Measurements from ENCODE around the gene FOXA3. TPM values are rescaled to one million over a fixed set of nuclear protein-coding genes. Genes with fewer than 3 reads are reported as not detected.
A peak's percentile ranks its signal among the peaks of the same experiment; 100 is the strongest.

Gene FOXA3
- total and polyA plus RNA-seq, 2 of the 4 experiments (the other 2 are of a cell fraction), result not detected

DNA sequence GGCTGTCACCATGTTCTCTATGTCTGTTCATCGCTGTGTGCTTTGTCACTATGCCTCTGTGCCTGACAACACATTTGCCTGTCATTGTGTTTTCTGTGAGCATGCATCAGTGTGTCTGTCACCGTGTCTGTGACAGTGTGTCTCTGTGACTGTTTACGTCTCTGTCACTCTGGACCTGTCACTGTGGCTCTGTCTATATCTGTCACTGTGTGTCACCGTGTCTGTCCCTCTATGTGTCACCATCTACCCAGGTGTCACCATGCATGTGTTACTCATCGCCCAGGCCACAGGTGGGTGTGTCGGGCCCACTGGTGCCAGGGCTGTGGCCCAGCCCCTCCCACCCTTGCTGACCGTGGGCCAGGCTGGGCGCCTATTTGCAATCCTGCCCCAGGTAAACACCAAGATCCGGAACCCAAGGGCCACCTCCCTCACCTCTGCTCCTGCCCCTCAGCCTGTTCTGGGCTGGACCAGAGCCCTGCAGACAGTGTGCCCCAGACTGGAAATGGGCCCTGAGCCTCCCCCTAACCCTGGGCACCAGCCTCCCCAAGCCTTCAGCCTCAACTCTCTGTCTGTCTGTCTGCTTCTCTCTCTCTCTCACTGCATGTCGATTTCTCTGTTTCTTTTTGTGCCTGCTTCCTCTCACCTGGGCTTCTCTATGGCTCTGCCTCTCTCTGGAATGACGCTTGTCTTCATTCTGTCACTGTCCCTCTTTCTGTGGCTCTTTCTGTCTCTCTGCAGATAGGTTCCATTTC, 14.1 kb downstream of the FOXA3 start:
- no peak overlapping the region for H2BK20ac ChIP-seq (ENCODE audit: low read depth, low read length)
- no peak overlapping the region for H3K9ac ChIP-seq (ENCODE audit: low read depth, low read length)
- ATAC-seq (ENCODE audit: low read depth), result no peak
- H2AK9ac ChIP-seq (replicated peaks; ENCODE audit: low read depth, low read length, poor library complexity), result no peak overlapping the region
- no peak overlapping the region for H4K91ac ChIP-seq (ENCODE audit: insufficient read depth, low read depth, low read length)
- dilution Hi-C loops (cut with HindIII; ENCODE audit: low sequenced_read_pairs, unreplicated experiment) (no loop called here), intact Hi-C loops (cut with micrococcal nuclease) (no loop called here), in situ Hi-C loops (cut with MboI; ENCODE audit: low sequenced_read_pairs) (no loop called here)
- no peak overlapping the region for H3K23ac ChIP-seq (ENCODE audit: low read depth, low read length)
- POLR2A ChIA-PET (ENCODE audit: unreplicated experiment), result no interaction called here
- H3K4me2 ChIP-seq (ENCODE audit: low read depth, low read length), result no peak overlapping the region
- H4K20me1 ChIP-seq (ENCODE audit: insufficient read depth, low read length), result peaks cover 4% of the 10 kb centered on the region
- H4K5ac ChIP-seq (ENCODE audit: low read depth, low read length), result no peak overlapping the region
- H3K9me3 ChIP-seq (ENCODE audit: control insufficient read depth, insufficient read depth, low read length), result no peaks in the 10 kb centered on the region
- H4K8ac ChIP-seq (ENCODE audit: low read depth in 2 of 2, low read length in 2 of 2), result no peak overlapping the region
- no peak overlapping the region for H2BK5ac ChIP-seq (ENCODE audit: low read depth, low read length, poor library complexity, severe bottlenecking)
- no peak overlapping the region for H3K14ac ChIP-seq (replicated peaks; ENCODE audit: low read depth, low read length)
- no peak overlapping the region for H3K27ac ChIP-seq (ENCODE audit: insufficient read depth, low read length)
- H3K56ac ChIP-seq (ENCODE audit: extremely low read depth, insufficient read depth, low read length), result no peak overlapping the region
- no TSS peak for BruUV-seq (replicated peaks)
- H3K4ac ChIP-seq (ENCODE audit: low read depth, low read length), result no peak overlapping the region
- no peak overlapping the region for H2BK120ac ChIP-seq (ENCODE audit: low read depth, low read length)
- peaks cover 21% of the 10 kb centered on the region for H3K27me3 ChIP-seq (ENCODE audit: control insufficient read depth, insufficient read depth, low read length)
- H2BK15ac ChIP-seq (ENCODE audit: low read depth, low read length), result no peak overlapping the region
- CTCF ChIA-PET, result no interaction called here
- no peak overlapping the region for H3K4me3 ChIP-seq (ENCODE audit: insufficient read depth, low read depth, low read length)
- no peaks in the 10 kb centered on the region for H3K36me3 ChIP-seq (ENCODE audit: control insufficient read depth, insufficient read depth, low read length)
- no peak overlapping the region for H3K18ac ChIP-seq (ENCODE audit: low read depth, low read length)
- DNase-seq, result no peak
- 77% methylated on average over 7 of the region's 11 CpGs; no CpG with 5 or more reads in 1 of the 2 experiments for WGBS, 2 experiments (ENCODE audit: extremely low coverage in 2 of 2, insufficient read length in 1 of 2)
- peaks cover 4% of the 10 kb centered on the region; the same call in 1 of the 2 replicates for H3K4me1 ChIP-seq (ENCODE audit: control insufficient read depth, insufficient read depth, low read length)
- H2AK5ac ChIP-seq (ENCODE audit: low read depth, low read length), result no peak overlapping the region; the same call in 1 of the 2 replicates
- TF ChIP-seq, protein P1, sequence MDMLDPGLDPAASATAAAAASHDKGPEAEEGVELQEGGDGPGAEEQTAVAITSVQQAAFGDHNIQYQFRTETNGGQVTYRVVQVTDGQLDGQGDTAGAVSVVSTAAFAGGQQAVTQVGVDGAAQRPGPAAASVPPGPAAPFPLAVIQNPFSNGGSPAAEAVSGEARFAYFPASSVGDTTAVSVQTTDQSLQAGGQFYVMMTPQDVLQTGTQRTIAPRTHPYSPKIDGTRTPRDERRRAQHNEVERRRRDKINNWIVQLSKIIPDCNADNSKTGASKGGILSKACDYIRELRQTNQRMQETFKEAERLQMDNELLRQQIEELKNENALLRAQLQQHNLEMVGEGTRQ (IDR thresholded peaks at IDR 0.05; ENCODE audit: low read depth, low read length), result no peak
- no peak for TF ChIP-seq NFE2L2 (IDR thresholded peaks at IDR 0.05; ENCODE audit: low read depth, low read length)
- TF ChIP-seq FOS (IDR thresholded peaks at IDR 0.05; ENCODE audit: low read depth, low read length), result no peak
- TF ChIP-seq CHD1 (IDR thresholded peaks at IDR 0.05; ENCODE audit: low read depth, low read length), result no peak
- TF ChIP-seq RAD21 (IDR thresholded peaks at IDR 0.05; ENCODE audit: low read length), result no peak
- TF ChIP-seq, protein P2, sequence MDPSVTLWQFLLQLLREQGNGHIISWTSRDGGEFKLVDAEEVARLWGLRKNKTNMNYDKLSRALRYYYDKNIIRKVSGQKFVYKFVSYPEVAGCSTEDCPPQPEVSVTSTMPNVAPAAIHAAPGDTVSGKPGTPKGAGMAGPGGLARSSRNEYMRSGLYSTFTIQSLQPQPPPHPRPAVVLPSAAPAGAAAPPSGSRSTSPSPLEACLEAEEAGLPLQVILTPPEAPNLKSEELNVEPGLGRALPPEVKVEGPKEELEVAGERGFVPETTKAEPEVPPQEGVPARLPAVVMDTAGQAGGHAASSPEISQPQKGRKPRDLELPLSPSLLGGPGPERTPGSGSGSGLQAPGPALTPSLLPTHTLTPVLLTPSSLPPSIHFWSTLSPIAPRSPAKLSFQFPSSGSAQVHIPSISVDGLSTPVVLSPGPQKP (IDR thresholded peaks at IDR 0.05; ENCODE audit: borderline replicate concordance, low read depth, low read length), result no peak
- no peak for TF ChIP-seq BHLHE40 (IDR thresholded peaks at IDR 0.05; ENCODE audit: low read depth, low read length)
- no peak for TF ChIP-seq MAFK (IDR thresholded peaks at IDR 0.05; ENCODE audit: low read depth, low read length)
- no peak for TF ChIP-seq RCOR1 (IDR thresholded peaks at IDR 0.05; ENCODE audit: insufficient replicate concordance, low read length)
- no peak for TF ChIP-seq MXI1 (IDR thresholded peaks at IDR 0.05; ENCODE audit: borderline replicate concordance, low read depth, low read length)
- no peak for TF ChIP-seq CEBPB (IDR thresholded peaks at IDR 0.05; ENCODE audit: low read depth, low read length)
- no peak for TF ChIP-seq SMC3 (IDR thresholded peaks at IDR 0.05; ENCODE audit: low read depth, low read length)
- TF ChIP-seq, protein P3, sequence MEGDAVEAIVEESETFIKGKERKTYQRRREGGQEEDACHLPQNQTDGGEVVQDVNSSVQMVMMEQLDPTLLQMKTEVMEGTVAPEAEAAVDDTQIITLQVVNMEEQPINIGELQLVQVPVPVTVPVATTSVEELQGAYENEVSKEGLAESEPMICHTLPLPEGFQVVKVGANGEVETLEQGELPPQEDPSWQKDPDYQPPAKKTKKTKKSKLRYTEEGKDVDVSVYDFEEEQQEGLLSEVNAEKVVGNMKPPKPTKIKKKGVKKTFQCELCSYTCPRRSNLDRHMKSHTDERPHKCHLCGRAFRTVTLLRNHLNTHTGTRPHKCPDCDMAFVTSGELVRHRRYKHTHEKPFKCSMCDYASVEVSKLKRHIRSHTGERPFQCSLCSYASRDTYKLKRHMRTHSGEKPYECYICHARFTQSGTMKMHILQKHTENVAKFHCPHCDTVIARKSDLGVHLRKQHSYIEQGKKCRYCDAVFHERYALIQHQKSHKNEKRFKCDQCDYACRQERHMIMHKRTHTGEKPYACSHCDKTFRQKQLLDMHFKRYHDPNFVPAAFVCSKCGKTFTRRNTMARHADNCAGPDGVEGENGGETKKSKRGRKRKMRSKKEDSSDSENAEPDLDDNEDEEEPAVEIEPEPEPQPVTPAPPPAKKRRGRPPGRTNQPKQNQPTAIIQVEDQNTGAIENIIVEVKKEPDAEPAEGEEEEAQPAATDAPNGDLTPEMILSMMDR (conservative IDR thresholded peaks at IDR 0.05; ENCODE audit: low read depth, low read length), result no peak
- TF ChIP-seq MAZ (IDR thresholded peaks at IDR 0.05; ENCODE audit: borderline replicate concordance, low read depth, low read length), result no peak
- TF ChIP-seq POLR2A (IDR thresholded peaks at IDR 0.05; ENCODE audit: low read depth, low read length), result no peak
- TF ChIP-seq RFX5 (IDR thresholded peaks at IDR 0.05; ENCODE audit: low read depth, low read length), result no peak
- H3K9me1 ChIP-seq (ENCODE audit: insufficient read depth, low read length), result no peaks in the 10 kb centered on the region
- peak overlapping the region; percentile 34 for H2AFZ ChIP-seq (replicated peaks; ENCODE audit: low read length, poor library complexity)
- peaks cover 3 to 4% of the 10 kb centered on the region in 2 experiments; a peak in 2 of 4 replicates for H3K79me1 ChIP-seq (ENCODE audit: low read depth in 1 of 2, low read length in 2 of 2)

Data from IMR-90 (cell line).